GOT3 (cell line): ENCODE data around the gene SIK1.
"Not testable (repeated sequence)": the region's sequence is repeated elsewhere in the genome, so short reads cannot be mapped to it uniquely, and the experiment has no call there.

ENCODE experiments used
- DNase-seq: peaks from one replicate; lab custom pipeline; 2025; ENCODE audit warnings: mixed read lengths; lab: John Stamatoyannopoulos, UW

Gene SIK1

DNA sequence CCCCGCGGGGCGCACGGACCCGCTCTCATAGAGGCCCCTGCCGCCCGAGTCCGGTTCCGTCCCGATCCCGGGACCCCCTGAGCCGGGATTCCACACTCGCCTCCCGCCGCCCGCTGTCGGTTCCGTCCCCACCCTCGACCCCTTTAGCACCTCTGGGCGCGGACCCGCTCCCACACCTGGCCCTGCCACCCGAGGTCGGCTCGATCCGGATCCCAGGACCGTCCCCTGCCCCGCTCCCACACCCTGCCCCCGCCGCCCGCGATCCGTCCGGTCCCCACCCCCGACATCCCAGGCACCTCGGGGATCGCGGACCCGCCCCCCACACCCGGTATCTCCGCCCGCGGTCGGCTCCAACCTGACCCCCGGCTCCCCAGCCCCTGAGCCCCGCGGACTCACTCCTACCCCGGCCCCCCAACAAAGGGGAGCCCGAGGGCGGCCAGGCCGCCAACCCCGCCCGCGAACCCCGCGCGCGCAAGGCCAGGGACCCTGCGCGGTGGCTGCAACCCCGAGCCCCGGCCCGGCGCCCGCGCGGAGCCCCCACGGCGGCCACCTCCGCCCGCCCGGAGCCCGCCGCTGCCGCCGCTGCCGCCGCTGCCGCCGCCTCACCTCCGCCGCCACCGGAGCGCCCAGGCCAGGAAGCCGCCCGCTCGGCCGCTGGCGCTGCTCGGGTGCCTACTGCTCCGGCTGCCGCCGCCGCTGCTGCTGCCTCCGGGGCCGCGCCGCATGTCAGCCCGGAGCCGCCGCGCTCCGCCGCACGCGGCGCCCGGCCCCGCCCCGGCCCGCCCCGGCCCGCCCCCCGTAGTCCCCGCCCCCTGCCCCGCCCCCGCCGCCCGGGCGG lies at the start of gene SIK1:
SIK1 (minus strand) TSS at position 728 of the 838 bp plus-strand sequence. CDS start 953 bp downstream, outside the sequence.
- not testable (repeated sequence) for DNase-seq

DNA sequence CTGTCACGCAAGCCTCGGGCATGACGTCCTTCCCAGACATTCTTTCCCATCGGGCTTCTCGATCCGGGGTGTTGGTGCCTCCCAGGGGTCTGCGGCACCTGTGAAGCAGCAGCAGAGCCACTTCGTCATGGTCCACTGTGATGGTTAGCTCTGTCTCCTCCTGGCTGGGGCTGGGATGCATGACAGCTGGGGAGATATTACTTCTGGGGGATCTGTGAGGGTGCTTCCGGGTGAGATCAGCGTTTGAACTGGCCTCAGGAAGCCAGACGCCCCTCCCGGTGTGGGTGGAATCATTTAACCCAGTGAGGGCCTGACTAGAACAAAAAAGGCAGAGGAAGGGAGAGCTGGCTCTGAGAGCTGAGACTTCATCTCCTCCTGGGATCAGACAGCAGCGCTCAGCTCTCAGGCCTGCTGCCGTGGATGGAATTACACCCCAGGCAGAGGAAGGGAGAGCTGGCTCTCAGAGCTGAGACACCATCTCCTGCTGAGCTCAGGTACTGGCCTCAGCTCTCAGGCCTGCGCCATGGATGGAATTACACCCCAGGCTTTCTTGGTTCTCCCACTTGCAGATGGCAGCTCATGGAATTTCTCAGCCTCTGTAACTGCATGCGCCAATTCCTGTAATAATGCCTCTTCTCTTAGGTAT lies 44.8 kb upstream of the SIK1 start:
- not testable (repeated sequence) for DNase-seq

DNA sequence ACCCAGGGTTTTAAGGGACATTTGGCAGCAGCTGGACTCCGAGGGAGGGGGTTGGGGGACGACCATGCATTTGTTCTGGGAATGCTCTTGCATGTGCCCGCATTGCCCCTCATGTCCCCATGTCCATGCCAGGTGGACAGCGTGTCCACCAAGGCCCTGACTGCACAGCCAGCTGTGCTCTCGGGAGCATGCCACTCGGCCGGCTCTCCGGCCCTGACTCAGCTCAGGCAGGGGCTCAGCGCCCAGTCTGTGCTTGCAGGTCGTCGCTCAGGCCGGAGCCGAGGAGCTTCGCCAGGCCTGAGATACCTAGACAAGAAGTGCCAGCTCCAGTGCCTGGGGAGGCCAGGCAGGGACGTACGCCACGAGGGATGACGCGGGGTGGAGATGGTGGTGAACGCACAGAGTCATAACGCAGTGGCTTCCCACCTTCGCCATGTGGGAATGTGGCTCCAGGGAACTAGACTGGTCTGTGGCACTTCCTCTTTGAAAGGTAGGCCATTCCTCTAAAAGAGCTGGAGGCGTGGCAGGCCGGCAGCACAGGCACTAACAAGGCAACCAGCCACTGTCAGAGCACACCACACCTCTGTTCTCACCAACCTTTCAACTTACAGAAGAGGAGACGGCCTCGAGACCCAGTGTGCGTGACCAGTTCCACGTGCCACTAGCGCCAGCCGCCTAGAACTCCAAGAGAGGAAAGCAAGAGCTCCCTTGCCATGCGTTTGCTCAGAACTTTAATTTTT lies 43.0 kb upstream of the SIK1 start:
- not testable (repeated sequence) for DNase-seq

DNA sequence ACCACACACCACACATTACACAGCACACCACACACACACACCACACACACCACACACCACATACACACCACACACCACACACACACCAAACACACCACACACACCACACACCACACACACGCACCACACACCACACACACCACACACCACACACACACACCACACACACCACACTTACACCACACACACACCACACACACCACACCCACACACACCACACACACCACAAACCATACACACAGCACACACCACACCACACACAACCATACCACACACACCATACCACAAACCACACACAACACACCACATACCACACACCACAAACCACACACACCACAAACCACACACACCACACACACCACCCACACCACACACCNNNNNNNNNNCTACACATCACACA lies 40.9 kb upstream of the SIK1 start:
- DNase-seq = no peak

DNA sequence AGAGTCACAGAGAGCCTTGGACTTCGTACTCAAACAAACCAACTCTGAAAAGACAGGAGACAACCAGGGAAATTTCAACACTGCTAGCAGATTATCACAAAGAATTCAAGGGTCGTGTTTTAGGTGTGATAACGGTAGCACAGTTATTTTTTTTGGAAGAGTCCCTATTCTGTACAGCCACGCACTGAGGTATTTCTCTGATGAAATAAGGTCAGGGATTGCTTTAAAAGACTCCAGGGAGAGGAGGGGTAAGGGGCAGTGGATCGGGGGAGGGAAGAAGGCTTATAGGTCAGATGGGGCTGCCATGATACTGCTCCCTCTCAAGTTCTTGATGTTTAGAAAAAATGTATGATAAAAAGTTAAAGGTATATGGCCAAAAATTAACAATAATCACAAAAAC lies 38.2 kb upstream of the SIK1 start:
- not testable (repeated sequence) for DNase-seq

DNA sequence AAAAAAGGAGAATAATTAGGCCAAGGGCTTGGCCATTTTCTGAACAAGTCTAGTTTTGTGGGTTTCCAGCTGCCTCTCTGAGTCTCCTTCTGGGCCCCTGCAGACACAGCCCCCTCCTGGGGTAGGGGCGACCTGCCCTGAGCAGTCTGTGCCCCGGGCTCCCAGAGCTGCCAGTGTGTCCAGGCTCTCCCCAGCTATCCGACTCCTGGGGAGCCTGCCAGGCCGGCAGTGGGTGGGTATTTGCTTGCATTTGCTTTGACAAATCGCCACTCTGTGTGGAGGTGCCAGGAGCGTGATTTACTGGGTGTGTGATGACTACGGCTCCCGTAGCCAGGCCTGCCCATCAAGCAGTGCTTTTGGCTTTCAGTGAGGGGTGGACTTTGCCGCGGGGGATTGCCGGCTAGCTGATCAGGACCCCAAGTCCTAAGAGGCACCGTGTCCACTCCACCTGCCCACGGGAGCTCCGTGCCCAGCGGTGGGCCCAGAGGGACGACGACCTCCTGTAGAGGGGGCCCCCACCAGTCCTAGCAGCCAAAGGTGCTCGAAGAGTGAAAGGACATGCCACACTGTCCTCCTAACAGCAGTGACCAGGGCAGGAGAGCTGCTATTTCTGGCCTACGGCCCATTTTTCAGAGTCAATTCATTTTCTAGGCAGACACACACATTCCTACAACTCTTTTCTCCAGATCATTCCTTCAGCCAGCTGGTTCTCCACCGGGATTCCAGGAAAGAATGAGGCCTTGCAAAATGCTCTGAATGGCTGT lies 36.7 kb upstream of the SIK1 start:
- DNase-seq = not testable (repeated sequence)

DNA sequence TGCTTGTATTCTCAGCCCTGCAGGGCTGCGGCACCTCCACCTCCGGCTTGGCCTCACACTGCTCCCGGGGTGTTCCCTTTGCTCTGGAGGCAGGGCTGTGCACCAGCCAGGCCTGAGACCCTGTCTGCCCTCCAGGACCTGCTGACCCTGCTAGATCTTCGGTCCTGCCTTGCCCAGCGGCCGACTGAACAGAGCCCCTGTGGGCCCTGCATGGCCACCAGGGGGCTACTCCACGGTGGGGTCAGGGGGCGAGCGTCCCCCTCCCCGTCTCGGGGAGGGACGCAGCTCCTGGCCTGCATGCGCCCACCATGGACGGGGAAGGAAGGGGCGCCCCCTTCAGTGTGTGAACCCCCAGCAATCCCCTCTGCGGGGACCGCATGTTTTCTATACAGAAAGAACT lies 36.0 kb upstream of the SIK1 start:
- not testable (repeated sequence) for DNase-seq

DNA sequence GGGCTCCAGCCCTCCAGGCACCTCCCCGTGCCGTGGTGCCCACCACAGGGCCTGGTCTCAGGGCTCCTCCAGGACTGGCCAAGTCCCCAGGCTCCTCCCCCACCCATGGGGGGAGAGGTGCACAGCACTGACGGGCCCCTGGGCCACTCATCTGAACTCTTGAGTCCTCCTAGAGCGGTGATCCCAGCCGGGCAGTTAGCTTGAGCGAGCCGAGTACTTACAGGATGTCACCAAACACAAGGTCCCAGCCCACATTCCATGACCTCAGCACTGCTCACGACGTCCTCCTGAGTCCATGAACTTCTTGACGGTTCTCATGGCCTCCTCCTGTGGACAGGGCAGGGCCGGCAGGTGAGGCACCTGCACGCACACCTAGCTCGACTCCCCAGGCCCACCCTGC lies 33.5 kb upstream of the SIK1 start:
- DNase-seq = not testable (repeated sequence)

DNA sequence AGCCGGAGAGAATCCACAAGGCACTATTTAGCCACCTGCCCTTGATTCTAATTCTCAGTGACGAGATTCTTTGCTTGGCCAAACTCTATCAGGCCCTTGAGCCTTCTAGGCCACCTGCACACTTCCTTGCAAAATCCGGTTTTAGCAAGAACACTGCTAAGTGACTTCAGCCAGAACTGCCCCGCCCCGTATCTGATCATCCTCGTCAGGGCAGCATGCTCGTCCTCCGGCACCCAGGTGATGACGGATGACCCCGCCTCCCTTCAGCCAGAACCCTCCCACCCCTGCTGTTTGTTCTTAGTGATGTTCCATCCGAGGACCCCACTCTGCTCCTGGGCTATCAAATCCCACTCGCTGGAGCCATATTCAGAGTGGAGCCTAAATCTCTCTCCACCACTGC lies 32.1 kb upstream of the SIK1 start:
- not testable (repeated sequence) for DNase-seq

DNA sequence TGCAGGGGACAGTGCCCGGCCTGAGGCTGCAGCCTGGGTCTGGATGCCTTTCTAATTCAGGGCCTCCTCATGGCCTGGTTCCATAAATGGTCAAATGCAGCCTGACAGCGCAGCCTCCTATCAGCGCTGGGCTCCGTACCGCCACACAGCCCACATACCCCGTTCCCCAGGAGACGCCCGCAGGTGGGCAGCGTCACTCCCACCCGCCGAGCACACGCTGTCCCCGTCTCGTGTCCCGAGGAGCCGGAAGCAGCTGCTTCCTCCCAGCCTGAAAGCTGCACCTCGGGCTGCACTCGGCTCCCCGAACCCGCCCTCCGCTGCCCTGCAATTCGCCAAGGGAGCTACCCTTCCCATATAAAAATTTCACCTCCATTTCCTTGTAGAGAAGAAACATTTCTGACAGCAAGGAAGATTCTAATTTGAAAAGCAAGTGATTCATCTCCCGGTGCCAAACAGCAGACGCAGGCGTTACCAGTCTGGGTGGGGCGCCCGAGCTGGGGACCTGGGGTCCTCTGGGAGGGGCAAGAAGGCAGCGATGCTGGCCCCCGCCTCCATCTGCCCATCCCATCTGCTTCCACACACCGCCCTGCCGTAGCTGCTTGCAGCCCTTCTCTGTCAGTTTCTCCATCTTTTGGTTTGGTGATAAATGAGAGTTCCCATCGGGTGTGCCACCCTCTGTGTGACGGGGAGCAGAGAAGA lies 29.8 kb upstream of the SIK1 start:
- DNase-seq = not testable (repeated sequence)

DNA sequence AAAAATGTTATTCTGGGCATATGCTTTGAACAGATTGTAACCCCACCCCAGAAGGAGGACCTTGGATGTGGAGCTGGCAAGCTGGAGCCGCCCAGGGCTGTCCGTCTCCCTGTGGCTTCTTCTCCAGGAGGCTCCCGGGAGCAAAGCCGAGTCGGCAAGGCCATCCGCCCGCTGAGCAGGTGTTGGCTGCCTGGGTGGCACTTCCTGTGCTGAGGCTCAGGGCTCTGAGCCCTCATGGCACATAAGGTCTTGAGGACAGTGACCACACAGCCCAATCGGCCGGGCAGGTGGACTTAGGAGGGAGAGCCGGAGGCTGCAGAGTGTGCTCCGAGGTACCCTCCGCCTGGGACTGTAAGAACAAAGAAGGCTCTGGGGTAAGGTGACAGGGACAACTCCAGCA lies 28.8 kb upstream of the SIK1 start:
- not testable (repeated sequence) for DNase-seq

DNA sequence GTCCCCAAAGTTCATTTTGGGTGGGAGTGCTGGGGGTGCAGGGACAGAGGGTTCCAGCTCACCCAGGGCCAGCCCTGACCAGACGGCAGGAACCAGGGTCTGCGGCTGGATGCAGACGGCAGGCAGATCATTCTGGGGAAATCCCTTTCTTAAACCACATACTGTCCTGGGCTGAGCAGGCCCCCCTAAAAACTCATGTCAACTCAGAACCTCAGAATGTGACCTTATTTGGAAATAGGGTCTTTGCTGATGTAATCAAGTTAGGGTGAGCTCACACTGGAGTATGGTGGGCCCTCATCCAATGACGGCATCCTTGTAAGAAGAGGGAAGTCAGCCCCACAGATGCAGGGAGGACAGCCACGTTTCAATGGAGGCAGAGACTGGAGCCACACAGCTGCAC lies 27.2 kb upstream of the SIK1 start:
- not testable (repeated sequence) for DNase-seq

DNA sequence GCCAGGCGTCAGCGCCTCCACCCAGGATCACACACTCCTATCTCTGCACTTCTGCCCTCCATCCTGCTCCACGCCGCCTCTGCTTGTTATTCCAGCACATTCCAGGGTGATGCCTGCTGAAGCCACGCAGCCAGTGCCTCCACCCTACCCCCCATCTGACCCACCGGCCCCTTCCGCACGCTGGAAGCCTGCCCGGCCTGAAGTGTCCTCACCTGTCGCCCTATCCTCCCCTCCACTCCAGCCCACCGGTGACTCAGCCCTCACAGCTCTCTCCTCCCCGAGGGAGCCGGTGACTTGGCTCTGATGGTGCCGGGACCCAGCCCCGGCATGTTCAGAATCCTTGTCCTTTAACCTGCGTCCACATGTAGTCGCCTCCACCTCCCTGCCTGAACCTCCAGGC lies 24.9 kb upstream of the SIK1 start:
- DNase-seq = not testable (repeated sequence)

DNA sequence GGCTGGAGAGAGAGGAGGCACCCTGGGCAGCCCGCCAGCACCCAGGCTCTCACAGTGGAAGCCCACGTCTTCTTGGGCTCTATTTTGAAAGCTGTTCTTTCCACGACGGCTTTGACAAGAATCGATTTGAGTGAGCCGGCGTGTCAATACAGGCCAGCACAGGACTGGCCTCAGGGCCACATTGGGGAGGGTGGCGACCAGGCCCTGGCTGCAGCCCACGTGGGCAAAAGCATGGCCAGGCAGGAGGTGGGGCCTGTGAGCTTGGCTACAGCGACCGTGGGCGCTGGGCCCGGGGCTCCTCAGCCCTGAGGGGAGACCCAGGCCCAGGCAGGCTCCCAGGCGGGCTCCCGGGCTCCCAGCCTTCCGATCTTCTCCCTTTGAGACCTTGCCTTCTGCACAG lies 23.4 kb upstream of the SIK1 start:
- DNase-seq = not testable (repeated sequence)

DNA sequence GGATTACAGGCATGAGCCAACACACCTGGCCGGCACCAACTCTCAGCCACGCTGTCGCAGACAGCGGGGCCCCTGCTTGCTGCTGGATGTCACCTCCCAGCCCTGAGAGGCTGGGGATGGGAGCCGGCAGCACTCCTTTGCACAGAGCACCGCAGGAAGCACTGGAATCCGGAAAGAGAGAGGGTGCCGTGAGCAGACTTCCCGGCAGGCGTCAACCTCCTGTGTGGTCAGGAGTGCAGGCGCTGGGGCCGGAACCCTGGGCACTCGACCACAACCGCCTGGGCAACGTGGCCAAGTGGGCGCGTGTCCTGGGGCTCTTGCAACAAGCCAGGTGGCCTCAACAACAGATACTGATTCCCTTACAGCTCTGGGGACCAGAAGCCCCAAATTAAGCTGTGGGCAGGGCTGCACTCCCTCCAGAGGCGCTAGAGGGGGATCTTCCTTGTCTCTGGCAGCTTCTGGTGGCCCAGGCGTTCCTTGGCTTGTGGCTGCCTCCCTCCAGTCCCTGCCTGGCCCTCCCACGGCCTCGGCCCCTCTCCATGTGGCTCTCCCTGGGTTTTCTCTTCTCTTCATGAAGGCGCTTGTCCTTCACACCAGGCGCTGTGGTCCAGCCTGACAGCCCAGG lies 20.5 kb upstream of the SIK1 start:
- DNase-seq = not testable (repeated sequence)

DNA sequence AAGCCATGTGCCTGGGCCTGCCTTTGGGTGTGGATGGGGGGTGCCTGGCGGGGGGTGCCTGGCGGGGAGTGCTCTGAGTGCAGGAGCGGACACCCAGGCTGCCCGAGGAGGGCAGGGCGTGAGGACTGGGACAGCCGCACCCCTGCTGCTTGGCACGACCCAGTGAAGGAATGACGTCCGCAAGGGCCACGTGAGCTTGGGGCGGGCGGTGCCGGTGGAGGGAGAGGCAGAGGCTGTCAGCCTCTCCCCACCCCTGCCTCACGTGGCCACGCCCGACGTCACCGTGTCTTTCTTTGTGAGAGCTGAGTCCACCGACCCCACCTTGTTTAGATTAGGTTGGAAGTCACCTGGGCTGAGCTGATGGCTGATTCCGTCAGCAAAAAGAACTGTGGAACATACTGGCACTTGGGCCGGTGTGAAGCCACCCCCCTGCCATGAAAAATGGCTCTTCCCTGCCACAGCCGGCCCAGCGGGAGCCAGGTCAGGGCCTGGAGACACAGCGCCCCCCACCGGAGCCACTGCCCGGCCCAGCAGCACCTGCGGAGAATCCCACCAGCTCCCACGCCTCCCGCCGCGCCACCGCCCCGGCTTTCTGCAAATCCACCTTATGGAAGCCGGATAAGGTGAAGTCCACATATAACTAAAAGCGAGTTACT lies 19.5 kb upstream of the SIK1 start:
- DNase-seq = not testable (repeated sequence)

DNA sequence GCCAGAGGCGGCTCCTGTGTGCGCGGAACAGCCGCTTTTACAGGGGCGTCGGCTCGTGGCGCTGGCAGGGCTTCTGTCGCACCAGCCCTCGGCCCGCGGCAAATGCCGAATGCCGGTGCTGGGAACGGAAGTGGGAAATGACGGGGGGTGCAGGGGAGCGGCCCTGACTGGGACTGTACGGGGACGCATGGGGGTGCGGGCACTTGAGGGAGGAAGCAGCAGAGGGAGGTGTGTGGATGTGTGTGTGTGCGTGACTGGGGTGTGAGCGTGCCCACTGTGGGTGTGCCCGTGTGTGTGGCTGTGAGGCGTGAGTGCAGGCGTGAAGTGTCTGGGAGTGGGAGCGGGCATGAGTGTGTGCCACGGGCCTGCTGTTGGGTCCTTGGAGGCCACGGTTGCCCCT lies 17.6 kb upstream of the SIK1 start:
- not testable (repeated sequence) for DNase-seq

DNA sequence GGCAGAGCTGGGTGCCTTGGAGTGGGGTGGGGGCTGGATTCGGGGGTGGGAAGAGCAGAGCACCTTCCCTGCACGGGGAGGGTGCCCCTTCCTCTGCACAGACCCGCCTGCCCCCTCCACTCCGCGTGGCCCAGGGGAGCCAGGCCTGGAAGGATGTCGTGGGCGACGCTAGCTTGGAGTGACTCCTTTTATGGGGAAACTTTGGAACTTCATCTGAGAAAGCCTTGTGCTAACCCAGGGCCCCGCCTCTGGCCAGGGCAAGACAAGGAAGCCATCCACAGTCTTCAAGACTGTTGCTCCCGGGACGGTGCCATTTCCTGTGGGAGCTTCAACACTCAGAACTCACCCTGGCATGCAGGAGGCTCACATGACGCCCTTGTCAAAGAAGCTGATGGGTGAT lies 15.6 kb upstream of the SIK1 start:
- not testable (repeated sequence) for DNase-seq

DNA sequence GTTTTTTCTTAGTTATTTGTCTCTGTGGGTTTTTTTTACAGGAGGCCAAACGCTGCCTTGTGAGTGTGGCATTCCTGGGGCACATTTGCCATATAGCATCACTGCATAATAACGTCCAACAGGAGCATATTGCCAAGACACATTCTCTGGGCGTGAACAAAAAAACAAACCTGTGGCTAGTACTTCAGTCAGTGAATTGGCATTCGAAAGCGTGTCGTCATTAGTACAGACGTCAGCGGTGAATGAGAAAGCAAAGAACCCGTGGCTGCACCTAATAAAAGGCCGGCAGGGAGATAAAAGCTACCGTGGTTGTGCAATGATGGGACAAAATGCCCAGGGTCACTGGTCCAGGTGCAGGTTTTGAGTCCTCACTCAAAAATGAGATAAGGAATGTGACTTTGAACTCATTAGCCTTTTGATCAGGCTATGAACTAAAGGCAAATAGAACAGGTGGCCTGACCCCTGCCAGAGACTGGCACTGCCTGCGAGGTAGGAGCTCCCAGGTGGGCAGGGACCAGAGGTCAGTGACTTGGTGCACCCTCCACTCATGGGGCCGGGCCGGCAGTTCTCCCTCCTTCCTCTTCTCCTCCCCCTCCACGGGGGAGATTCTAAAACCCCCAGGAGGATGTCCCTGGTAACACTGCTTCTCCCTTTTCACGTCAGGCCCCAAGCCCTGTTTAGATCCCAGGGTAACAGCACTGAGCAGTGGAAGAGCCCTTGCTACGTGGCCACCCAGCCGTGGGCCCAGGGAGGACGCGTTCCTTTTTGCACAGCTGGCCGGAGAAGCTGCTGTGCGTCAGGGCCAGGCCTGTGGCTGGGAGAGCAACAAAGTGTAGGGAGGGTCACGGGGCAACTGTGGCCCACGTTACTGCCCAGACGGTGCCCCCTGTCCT lies 14.2 kb upstream of the SIK1 start:
- DNase-seq = not testable (repeated sequence)
